Measurements from ENCODE around the gene ALCAM.

- TF ChIP-seq POLR2AphosphoS5 (IDR thresholded peaks at IDR 0.05) (no peak), CTCF (IDR thresholded peaks at IDR 0.05) (no peak)
Observed at GRCh38 chr3:105385179-105385578, 18.5 kb downstream of the ALCAM start.
